ENCODE data around the gene PRDM16. TPM values are rescaled to one million over a fixed set of nuclear protein-coding genes. Genes with fewer than 3 reads are reported as not detected.
A peak's percentile ranks its signal among the peaks of the same experiment; 100 is the strongest.

PRDM16 gene
- total RNA-seq, 4 donors from 2014 or later: 15.7 to 54.3 (median 27.6) TPM

GRCh38 chr1:3077081-3077480, 8.1 kb downstream of the PRDM16 start:
- no peak for TF ChIP-seq CTCF (IDR thresholded peaks at IDR 0.05)
- TF ChIP-seq POLR2A (IDR thresholded peaks at IDR 0.05): no peak
- Histone ChIP-seq H3K4me1 (peaks cover 70 to 74% of the 10 kb centered on the region in 2 donors), H3K36me3 (no peaks in the 10 kb centered on the region), H3K27me3 (no peaks in the 10 kb centered on the region), H3K9me3 (no peaks in the 10 kb centered on the region), H3K4me3 (replicated peaks in 1 of 3) (no peak overlapping the region), H3K27ac (peak overlapping the region in 1 of 3 donors; percentile 66)
- intact Hi-C loops (cut with DNase I): no loop called here
- DNase-seq: no peak
- 69 to 85% methylated on average over 7 to 8 of the region's 9 CpGs for WGBS, 2 donors

GRCh38 chr1:3077561-3077960, 8.6 kb downstream of the PRDM16 start:
- no peak overlapping the region for H3K4me3 ChIP-seq (replicated peaks in 1 of 3)
- DNase-seq: no peak
- no peaks in the 10 kb centered on the region for H3K36me3 ChIP-seq
- no peaks in the 10 kb centered on the region for H3K9me3 ChIP-seq
- TF ChIP-seq POLR2A (IDR thresholded peaks at IDR 0.05): no peak
- no peak for TF ChIP-seq CTCF (IDR thresholded peaks at IDR 0.05)
- intact Hi-C loops (cut with DNase I): no loop called here
- 100% methylated on average over 3 of the region's 4 CpGs; no CpG with 5 or more reads in 1 of the 2 donors for WGBS, 2 donors
- peak overlapping the region in 1 of 3 donors; percentile 66 for H3K27ac ChIP-seq
- no peaks in the 10 kb centered on the region for H3K27me3 ChIP-seq
- peaks cover 65 to 71% of the 10 kb centered on the region in 2 donors for H3K4me1 ChIP-seq

- intact Hi-C loops (cut with DNase I): no loop called here
- Histone ChIP-seq H3K4me3 (replicated peaks in 1 of 3) (no peak overlapping the region), H3K9me3 (no peaks in the 10 kb centered on the region), H3K27me3 (no peaks in the 10 kb centered on the region), H3K36me3 (no peaks in the 10 kb centered on the region), H3K4me1 (peaks cover 62 to 65% of the 10 kb centered on the region in 2 donors), H3K27ac (peak overlapping the region in 2 of 3 donors; percentile 9 to 66)
- no peak for TF ChIP-seq POLR2A (IDR thresholded peaks at IDR 0.05)
- peak; percentile 57 to 64 for DNase-seq
- WGBS, 2 donors: 35 to 38% methylated on average over 15 of the region's 15 CpGs
Measured at GRCh38 chr1:3078430-3078861, 9.4 kb downstream of the PRDM16 start.

GRCh38 chr1:3078871-3079270, 9.9 kb downstream of the PRDM16 start:
- intact Hi-C loops (cut with DNase I): no loop called here
- peaks cover 58 to 64% of the 10 kb centered on the region in 2 donors for H3K4me1 ChIP-seq

GRCh38 chr1:3079381-3080052, 10.5 kb downstream of the PRDM16 start:
- 45 to 50% methylated on average over 11 to 15 of the region's 18 CpGs for whole genome bisulfite sequencing, 2 donors
- TF ChIP-seq POLR2A (IDR thresholded peaks at IDR 0.05) (no peak), CTCF (IDR thresholded peaks at IDR 0.05) (peak in 1 of 6 experiments; percentile 13)
- Histone ChIP-seq H3K27ac (peak overlapping the region in 1 of 3 donors; percentile 66), H3K4me3 (replicated peaks in 1 of 3) (no peak overlapping the region), H3K4me1 (peaks cover 53 to 57% of the 10 kb centered on the region in 2 donors), H3K36me3 (no peaks in the 10 kb centered on the region), H3K9me3 (no peaks in the 10 kb centered on the region), H3K27me3 (no peaks in the 10 kb centered on the region)
- peak; percentile 61 to 80 for DNase-seq
- intact Hi-C loops (cut with DNase I): no loop called here

More at GRCh38 chr1:3078871-3079270, 9.9 kb downstream of the PRDM16 start:
- TF ChIP-seq CTCF (IDR thresholded peaks at IDR 0.05): no peak
- no peak for TF ChIP-seq POLR2A (IDR thresholded peaks at IDR 0.05)
- peak overlapping the region in 2 of 3 donors; percentile 9 to 66 for H3K27ac ChIP-seq
- WGBS, 2 donors: 71 to 84% methylated on average over 23 to 24 of the region's 24 CpGs
- H3K9me3 ChIP-seq: no peaks in the 10 kb centered on the region
- no peaks in the 10 kb centered on the region for H3K36me3 ChIP-seq
- no peak overlapping the region for H3K4me3 ChIP-seq (replicated peaks in 1 of 3)
- no peaks in the 10 kb centered on the region for H3K27me3 ChIP-seq
- DNase-seq: no peak

Data from thyroid gland (tissue), 4 donors.